Prostate gland (tissue), 2 donors: ENCODE results near the gene PRSS27.

Experiments
- CTCF ChIP-seq, 4 experiments: fragments of 200-600 bp in 2 of 4; fragments of 450-650 bp in 2 of 4; sonication (generic) in 2 of 4; IDR thresholded peaks; 1 replicate in 3 of 4; 2 replicates in 1 of 4; pipeline ENCODE4 v1.5.1; 2016 to 2019; ENCODE audit warnings: antibody characterized with exemption in 4 of 4, mild to moderate bottlenecking in 2 of 4, moderate library complexity in 2 of 4
- POLR2A ChIP-seq: fragments of 450-650 bp; IDR thresholded peaks from one replicate; pipeline ENCODE4 v1.6.1; 2016; ENCODE audit warnings: antibody characterized with exemption, mild to moderate bottlenecking
- POLR2AphosphoS5 ChIP-seq: sonication (generic); formaldehyde crosslinking; IDR thresholded peaks from one replicate; pipeline ENCODE4 v1.6.1; 2017; ENCODE audit warnings: antibody characterized with exemption

GRCh38 chr16:2739625-2740430, 19.8 kb upstream of the PRSS27 start:
- TF ChIP-seq POLR2AphosphoS5 (no peak), CTCF (IDR thresholded peaks at IDR 0.05) (no peak), POLR2A (no peak)
